Bronchial epithelial cell (primary cell): Measurements from ENCODE around the gene MLYCD. TPM values are rescaled to one million over a fixed set of nuclear protein-coding genes. Genes with fewer than 3 reads are reported as not detected.

Experiments used
- DNase-seq: peaks from one replicate; pipeline ENCODE4 v3.0.0-alpha.2; 2010; ENCODE audit warnings: low read depth
- FAIRE-seq: peaks from 2 replicates; lab custom pipeline; 2011; peaks lifted over from hg19 to GRCh38; lab: Jason Lieb, UNC
- H3K27me3 ChIP-seq: 2 replicates; pipeline ENCODE4 v1.5.1; 2011; ENCODE audit warnings: low read length; ENCODE audit not compliant: control insufficient read depth, insufficient read depth
- H3K36me3 ChIP-seq: 2 replicates; pipeline ENCODE4 v1.5.1; 2011; ENCODE audit warnings: low read length; ENCODE audit not compliant: control insufficient read depth, insufficient read depth
- H3K4me3 ChIP-seq: 2 replicates; pipeline ENCODE4 v1.5.1; 2011; ENCODE audit warnings: mild to moderate bottlenecking, low read depth, low read length, control low read depth
- total RNA-seq: library from RNA; depleted of rRNA; stranded (reverse); fragments of >200 nt; gene quantifications from 2 replicates; pipeline ENCODE4 v1.2.1, GENCODE V29; 2014
- TF ChIP-seq, protein P1 (sequence below): IDR thresholded peaks from 2 replicates; pipeline ENCODE4 v1.5.1; 2011; ENCODE audit warnings: mild to moderate bottlenecking, moderate library complexity, low read length, control low read depth, inconsistent platforms; ENCODE audit not compliant: insufficient read depth, severe bottlenecking

The MLYCD gene
- total RNA-seq, 1 donor from 2014 or later, result 2.6 TPM

DNA sequence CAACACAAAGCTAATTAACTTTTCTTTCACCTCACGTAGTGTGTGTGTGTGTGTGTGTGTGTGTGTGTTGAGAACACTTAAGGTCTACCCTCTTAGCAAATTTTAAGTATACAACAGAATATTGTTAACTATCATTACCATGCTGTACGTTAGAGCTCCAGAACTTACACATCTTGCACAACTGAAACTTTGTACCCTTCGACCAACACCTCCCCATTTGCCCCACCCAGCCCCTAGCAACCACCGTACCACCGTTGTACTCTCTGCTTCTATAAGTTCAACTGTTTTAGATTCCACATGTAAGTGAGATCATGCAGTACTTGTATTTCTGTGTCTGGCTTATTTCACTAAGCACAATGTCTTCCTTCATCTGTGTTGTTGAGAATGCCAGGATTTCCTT lies 28.1 kb upstream of the MLYCD start:
- Histone ChIP-seq H3K36me3 (no peaks in the 10 kb centered on the region), H3K4me3 (no peak overlapping the region), H3K27me3 (no peaks in the 10 kb centered on the region)
- FAIRE-seq (no peak), DNase-seq (no peak)
- TF ChIP-seq, protein P1, sequence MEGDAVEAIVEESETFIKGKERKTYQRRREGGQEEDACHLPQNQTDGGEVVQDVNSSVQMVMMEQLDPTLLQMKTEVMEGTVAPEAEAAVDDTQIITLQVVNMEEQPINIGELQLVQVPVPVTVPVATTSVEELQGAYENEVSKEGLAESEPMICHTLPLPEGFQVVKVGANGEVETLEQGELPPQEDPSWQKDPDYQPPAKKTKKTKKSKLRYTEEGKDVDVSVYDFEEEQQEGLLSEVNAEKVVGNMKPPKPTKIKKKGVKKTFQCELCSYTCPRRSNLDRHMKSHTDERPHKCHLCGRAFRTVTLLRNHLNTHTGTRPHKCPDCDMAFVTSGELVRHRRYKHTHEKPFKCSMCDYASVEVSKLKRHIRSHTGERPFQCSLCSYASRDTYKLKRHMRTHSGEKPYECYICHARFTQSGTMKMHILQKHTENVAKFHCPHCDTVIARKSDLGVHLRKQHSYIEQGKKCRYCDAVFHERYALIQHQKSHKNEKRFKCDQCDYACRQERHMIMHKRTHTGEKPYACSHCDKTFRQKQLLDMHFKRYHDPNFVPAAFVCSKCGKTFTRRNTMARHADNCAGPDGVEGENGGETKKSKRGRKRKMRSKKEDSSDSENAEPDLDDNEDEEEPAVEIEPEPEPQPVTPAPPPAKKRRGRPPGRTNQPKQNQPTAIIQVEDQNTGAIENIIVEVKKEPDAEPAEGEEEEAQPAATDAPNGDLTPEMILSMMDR, result no peak

DNA sequence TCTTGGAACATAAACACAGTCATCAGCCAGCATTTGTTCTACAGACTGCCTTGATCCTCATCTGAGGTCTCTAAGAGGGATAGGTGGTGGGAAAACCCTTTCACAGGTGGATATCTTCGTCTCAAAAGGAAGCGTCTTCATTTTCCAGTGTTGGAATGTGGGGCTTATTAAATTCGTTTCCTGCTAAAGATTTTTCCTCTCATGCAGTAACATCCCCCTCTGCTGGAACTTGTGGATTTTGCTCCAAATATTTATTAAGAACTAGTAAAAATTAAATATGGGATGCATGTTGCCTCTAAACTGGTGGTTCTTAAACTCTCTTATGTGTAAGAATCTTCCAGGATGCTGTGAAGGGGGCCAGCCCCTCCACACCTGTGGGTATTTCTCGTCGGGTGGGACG lies 20.1 kb upstream of the MLYCD start:
- Histone ChIP-seq H3K36me3 (no peaks in the 10 kb centered on the region), H3K27me3 (peaks cover 2% of the 10 kb centered on the region), H3K4me3 (no peak overlapping the region)
- DNase-seq, result peak; percentile 60
- TF ChIP-seq, protein P1, result peak; percentile 41
- no peak for FAIRE-seq

DNA sequence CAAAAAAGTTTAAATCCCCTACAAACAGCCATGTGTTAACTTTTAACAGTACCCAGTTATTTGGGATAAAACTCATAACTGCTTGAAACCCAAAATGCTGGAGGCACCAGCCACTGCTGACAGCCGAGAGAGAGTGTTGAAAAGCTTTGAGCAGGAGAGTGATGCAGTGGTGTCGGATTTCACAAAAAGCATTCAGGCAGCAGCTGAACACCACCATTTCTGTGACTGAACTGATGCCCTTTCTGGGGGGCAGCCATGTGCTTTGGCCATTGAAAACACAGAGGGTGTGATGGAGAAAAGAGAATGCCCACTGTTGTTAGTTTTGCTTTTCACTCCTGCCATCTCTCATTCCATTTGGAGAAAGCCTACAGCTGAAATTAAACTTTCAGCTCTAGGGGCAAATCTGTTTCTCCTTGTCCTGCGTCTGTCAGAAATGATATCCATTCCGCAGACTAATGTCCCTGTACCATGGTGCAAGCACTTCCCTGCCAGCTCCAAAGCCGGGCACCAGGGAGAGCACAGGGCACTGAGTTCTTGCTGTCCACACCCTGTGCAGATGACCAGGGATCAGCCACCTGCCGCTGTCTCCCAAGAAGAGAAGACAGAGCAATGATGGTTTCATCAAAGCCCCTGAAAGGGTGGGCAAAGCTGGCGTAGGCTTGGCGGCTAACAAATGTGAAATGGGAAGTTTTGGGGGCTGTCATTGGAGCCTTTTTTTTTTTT lies 16.6 kb upstream of the MLYCD start:
- FAIRE-seq (no peak), DNase-seq (no peak)
- H3K36me3 ChIP-seq, result no peaks in the 10 kb centered on the region
- peaks cover 2% of the 10 kb centered on the region for H3K27me3 ChIP-seq
- TF ChIP-seq, protein P1, result no peak
- H3K4me3 ChIP-seq, result no peak overlapping the region

DNA sequence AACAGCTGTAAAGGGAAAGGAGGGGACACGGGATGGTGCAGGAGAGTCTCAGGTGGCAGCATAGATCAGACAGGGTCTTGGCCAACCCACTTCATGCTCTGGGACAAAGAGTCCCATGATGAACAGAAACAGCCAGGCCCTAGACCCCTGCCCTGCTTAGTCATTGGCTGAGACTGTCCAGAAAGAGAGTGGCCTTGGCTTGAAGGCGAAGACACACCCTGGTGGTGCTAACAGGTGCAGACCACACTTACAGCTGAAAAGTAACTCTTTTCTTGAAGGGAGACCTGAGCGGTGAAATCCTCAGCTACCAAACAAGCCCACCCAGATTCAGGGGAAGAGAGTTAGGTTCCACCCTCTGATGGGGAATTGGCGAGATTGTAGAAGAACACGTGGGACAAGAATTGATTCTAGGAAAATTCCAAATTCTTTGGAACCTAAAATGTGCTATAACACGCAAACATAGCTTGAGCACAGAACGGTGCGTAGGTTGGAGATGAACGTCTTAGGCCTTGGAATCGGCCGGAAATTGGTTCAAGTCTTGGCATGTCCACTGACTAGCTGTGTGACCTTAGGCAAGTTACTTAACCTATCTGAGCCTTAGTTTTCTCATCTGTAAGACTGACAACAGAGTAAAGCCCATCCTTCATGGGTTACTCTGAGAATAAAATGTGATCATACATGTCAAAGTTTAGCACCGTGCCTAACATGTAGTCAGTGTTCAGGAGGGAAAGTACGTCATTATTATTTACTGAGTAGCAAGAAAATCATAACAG lies 12.5 kb upstream of the MLYCD start:
- TF ChIP-seq, protein P1, result no peak
- H3K27me3 ChIP-seq, result no peaks in the 10 kb centered on the region
- H3K4me3 ChIP-seq, result no peak overlapping the region
- H3K36me3 ChIP-seq, result no peaks in the 10 kb centered on the region
- DNase-seq (no peak), FAIRE-seq (peak; percentile 50)

DNA sequence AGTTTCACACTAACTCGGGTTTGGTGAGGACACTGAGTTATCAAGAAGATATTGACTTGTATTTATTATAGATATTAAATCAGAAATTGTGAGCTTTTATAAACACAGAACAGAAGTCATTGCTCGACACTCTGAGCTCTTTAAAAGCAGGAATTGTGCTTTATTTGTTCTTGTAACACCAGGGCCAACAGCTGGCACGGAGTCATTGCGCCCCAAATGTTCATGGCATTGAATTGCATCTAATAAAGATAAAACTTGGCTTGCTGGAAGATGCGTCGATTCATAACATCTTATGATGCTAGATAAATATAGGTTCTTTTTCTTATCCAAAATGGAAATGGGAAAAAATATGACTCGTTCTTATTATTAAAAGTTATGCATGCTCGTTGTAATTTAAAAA lies 11.8 kb upstream of the MLYCD start:
- no peak for FAIRE-seq

More for the DNA sequence above, 11.8 kb upstream of the MLYCD start:
- Histone ChIP-seq H3K4me3 (no peak overlapping the region), H3K27me3 (no peaks in the 10 kb centered on the region), H3K36me3 (no peaks in the 10 kb centered on the region)
- TF ChIP-seq, protein P1, result peak; percentile 33
- DNase-seq, result peak; percentile 16
